GM19025 (cell line): ENCODE results near the gene NKRF.
"Not testable (repeated sequence)": the region's sequence is repeated elsewhere in the genome, so short reads cannot be mapped to it uniquely, and the experiment has no call there.

ENCODE experiments used
- ATAC-seq: cut with Tn5 transposase; IDR thresholded peaks from one replicate; pipeline ENCODE4 v1.9.1; 2021; ENCODE audit warnings: mild to moderate bottlenecking, low read depth, moderate library complexity; ENCODE audit not compliant: unreplicated experiment

NKRF gene

GRCh38 chrX:119606280-119607017, at the start of gene NKRF:
TSS of gene NKRF (minus strand) at chrX:119606424.
- ATAC-seq: peak; percentile 67

GRCh38 chrX:119655125-119655524, 48.9 kb upstream of the NKRF start:
- peak; percentile 78 for ATAC-seq

- ATAC-seq: no peak
These were observed 47.9 kb upstream of the NKRF start for GRCh38 chrX:119654112-119654531.

GRCh38 chrX:119648421-119648775, 42.2 kb upstream of the NKRF start:
- ATAC-seq: no peak

GRCh38 chrX:119647552-119648420, 41.6 kb upstream of the NKRF start:
- peak; percentile 96 for ATAC-seq

GRCh38 chrX:119647089-119647488, 40.9 kb upstream of the NKRF start:
- ATAC-seq: no peak

GRCh38 chrX:119646515-119646914, 40.3 kb upstream of the NKRF start:
- no peak for ATAC-seq

GRCh38 chrX:119643696-119644095, 37.5 kb upstream of the NKRF start:
- ATAC-seq: no peak

- ATAC-seq: no peak
These were observed 34.5 kb upstream of the NKRF start for GRCh38 chrX:119640731-119641170.

GRCh38 chrX:119638725-119639471, 32.7 kb upstream of the NKRF start:
- peak; percentile 49 for ATAC-seq

GRCh38 chrX:119637421-119637820, 31.2 kb upstream of the NKRF start:
- ATAC-seq: not testable (repeated sequence)

GRCh38 chrX:119636419-119636818, 30.2 kb upstream of the NKRF start:
- peak; percentile 35 for ATAC-seq

GRCh38 chrX:119635799-119636198, 29.6 kb upstream of the NKRF start:
- no peak for ATAC-seq

GRCh38 chrX:119635179-119635578, 29.0 kb upstream of the NKRF start:
- no peak for ATAC-seq

GRCh38 chrX:119625843-119626242, 19.6 kb upstream of the NKRF start:
- no peak for ATAC-seq

- no peak for ATAC-seq
These were observed 18.9 kb upstream of the NKRF start for GRCh38 chrX:119624951-119625668.

- no peak for ATAC-seq
These were observed 18.2 kb upstream of the NKRF start for GRCh38 chrX:119624417-119624816.

GRCh38 chrX:119622356-119623232, 16.4 kb upstream of the NKRF start:
- ATAC-seq: no peak

- ATAC-seq: no peak
These were observed 12.2 kb upstream of the NKRF start for GRCh38 chrX:119618439-119618838.
